PFSK-1 (cell line): ENCODE measurements around the gene NUDT3.

ENCODE experiments used
- FOXP2 ChIP-seq: optimal IDR thresholded peaks from 2 replicates; pipeline ENCODE3; 2011; ENCODE audit warnings: borderline replicate concordance, control low read depth, inconsistent platforms; ENCODE audit not compliant: insufficient read depth; ENCODE audit errors: extremely low read length, extremely low read depth
- POLR2AphosphoS5 ChIP-seq: IDR thresholded peaks from 2 replicates; pipeline ENCODE4 v1.6.1; 2012; ENCODE audit warnings: low read depth, mild to moderate bottlenecking, control low read depth, low read length, moderate library complexity

- TF ChIP-seq POLR2AphosphoS5 (peak; percentile 63; the same call in 1 of the 2 replicates), FOXP2 (no peak)
Observed at GRCh38 chr6:34414999-34415858, 22.8 kb upstream of the NUDT3 start.
